Thyroid gland (tissue), 4 donors: Measurements from ENCODE around the gene GPR89A.
"Not testable (repeated sequence)": the region's sequence is repeated elsewhere in the genome, so short reads cannot be mapped to it uniquely, and the experiment has no call there.

Experiments used
- POLR2A ChIP-seq, 2 donors: fragments of 450-650 bp; IDR thresholded peaks; one replicate each; pipeline ENCODE4 v1.6.1; 2017; ENCODE audit warnings: antibody characterized with exemption in 2 of 2, mild to moderate bottlenecking in 2 of 2, moderate library complexity in 1 of 2
- TF ChIP-seq, protein P1 (sequence below), 6 experiments: fragments of 200-600 bp in 3 of 6; fragments of 450-650 bp in 3 of 6; sonication (generic) in 3 of 6; IDR thresholded peaks; one replicate each; pipeline ENCODE4 v1.5.1; 2016 to 2019; ENCODE audit warnings: antibody characterized with exemption in 6 of 6, mild to moderate bottlenecking in 2 of 6, inconsistent platforms in 1 of 6, moderate library complexity in 1 of 6

DNA sequence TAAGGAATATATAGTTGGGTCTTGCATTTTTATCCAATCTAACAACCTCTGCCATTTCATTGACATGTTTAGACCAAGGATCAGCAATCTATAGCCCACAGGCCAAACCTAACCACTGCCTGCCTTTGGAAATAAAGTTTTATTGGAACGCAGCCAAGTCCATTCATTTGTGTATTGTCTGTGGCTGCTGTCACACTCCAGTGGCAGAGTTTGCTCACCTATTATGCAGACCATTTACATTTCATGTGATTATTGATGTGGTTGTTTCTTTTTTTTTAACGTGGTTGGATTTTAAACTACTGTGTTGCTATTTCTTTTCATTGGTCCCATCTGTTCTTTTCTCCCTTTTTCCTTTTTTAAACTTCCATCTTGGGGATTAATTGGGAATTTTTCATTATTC, 54.7 kb downstream of the GPR89A start:
- TF ChIP-seq POLR2A (IDR thresholded peaks at IDR 0.05), result not testable (repeated sequence)
- TF ChIP-seq, protein P1, sequence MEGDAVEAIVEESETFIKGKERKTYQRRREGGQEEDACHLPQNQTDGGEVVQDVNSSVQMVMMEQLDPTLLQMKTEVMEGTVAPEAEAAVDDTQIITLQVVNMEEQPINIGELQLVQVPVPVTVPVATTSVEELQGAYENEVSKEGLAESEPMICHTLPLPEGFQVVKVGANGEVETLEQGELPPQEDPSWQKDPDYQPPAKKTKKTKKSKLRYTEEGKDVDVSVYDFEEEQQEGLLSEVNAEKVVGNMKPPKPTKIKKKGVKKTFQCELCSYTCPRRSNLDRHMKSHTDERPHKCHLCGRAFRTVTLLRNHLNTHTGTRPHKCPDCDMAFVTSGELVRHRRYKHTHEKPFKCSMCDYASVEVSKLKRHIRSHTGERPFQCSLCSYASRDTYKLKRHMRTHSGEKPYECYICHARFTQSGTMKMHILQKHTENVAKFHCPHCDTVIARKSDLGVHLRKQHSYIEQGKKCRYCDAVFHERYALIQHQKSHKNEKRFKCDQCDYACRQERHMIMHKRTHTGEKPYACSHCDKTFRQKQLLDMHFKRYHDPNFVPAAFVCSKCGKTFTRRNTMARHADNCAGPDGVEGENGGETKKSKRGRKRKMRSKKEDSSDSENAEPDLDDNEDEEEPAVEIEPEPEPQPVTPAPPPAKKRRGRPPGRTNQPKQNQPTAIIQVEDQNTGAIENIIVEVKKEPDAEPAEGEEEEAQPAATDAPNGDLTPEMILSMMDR (IDR thresholded peaks at IDR 0.05), result not testable (repeated sequence)
